Measurements from ENCODE around the gene JUND.

DNA sequence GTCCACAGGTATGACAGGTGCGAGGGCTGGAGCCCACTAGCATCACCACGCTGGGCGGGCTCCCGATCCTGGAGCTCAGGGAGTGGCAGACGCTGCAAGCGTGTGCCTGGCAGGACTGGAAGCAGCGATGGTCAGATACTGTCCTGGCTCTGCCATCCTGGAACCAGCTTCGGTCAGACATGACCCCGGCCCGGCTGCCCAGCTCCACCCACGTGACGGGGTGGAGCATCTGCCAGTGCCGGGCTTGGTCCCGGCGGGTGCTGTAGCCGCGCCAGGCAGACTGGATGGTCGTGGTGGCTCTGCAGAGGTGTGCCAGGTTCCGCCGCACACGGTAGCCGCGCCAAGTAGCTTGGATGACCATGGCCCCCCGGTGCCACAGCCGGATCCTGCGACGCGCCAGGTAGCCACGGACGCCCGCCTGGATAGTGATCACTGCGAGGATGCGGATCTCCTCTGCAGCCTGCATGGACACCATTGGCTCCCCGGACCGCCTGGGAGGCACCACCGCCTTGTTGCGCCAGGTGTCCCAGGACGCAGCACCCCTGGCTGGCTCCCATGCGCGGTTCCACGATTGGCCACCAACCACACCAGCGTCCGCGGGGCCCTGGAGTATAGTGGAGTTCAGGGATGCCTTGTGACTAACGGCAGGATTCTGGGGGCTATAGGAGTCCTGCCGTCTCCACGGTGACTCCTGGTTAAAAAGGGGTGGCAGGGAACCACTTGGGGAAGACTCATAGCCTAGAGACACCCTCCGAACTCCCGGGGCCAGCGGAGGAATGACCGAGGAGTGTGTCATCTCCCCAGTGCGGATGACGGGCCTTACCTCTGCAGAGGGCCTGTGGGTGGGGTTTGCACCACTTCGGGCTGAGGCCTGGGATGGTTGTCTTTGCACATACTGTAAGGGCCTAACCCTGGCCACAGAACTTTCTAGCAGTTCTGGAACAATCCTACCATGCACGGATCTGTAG lies 23.6 kb downstream of the JUND start:
- TF ChIP-seq EZH2 (IDR thresholded peaks at IDR 0.05; ENCODE audit: borderline replicate concordance, low read depth, low read length, poor library complexity, severe bottlenecking), result no peak
- TF ChIP-seq, protein P1, sequence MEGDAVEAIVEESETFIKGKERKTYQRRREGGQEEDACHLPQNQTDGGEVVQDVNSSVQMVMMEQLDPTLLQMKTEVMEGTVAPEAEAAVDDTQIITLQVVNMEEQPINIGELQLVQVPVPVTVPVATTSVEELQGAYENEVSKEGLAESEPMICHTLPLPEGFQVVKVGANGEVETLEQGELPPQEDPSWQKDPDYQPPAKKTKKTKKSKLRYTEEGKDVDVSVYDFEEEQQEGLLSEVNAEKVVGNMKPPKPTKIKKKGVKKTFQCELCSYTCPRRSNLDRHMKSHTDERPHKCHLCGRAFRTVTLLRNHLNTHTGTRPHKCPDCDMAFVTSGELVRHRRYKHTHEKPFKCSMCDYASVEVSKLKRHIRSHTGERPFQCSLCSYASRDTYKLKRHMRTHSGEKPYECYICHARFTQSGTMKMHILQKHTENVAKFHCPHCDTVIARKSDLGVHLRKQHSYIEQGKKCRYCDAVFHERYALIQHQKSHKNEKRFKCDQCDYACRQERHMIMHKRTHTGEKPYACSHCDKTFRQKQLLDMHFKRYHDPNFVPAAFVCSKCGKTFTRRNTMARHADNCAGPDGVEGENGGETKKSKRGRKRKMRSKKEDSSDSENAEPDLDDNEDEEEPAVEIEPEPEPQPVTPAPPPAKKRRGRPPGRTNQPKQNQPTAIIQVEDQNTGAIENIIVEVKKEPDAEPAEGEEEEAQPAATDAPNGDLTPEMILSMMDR (conservative IDR thresholded peaks at IDR 0.05; ENCODE audit: low read depth, low read length), result no peak

Data from A673 (cell line).